ENCODE results near the gene MANEA. TPM values are rescaled to one million over a fixed set of nuclear protein-coding genes. Genes with fewer than 3 reads are reported as not detected.

The MANEA gene
- total and polyA plus RNA-seq, 2 of the 8 experiments (the other 6 are each of a cell fraction or from before 2014, with no cell fraction given): 2.8 to 10.4 TPM

GRCh38 chr6:95601133-95601532, 23.8 kb downstream of the MANEA start:
- 95% methylated on average over 3 of the region's 3 CpGs; no CpG with 5 or more reads in 1 of the 2 experiments for WGBS, 2 experiments (ENCODE audit: extremely low coverage in 1 of 2, insufficient coverage in 1 of 2, insufficient read length in 1 of 2, insufficient replicate concordance in 2 of 2, low coverage in 1 of 2, low lambda C conversion rate in 2 of 2, missing lambda C conversion rate in 1 of 2)
- no peaks in the 10 kb centered on the region for H3K23me2 ChIP-seq (ENCODE audit: low read depth, low read length)
- no peak overlapping the region for H2BK20ac ChIP-seq (ENCODE audit: low read length)
- H4K91ac ChIP-seq (replicated peaks; ENCODE audit: insufficient read length, low read length): no peak overlapping the region
- H3K27me3 ChIP-seq (replicated peaks in 1 of 4; ENCODE audit: control insufficient read depth in 3 of 4, extremely low read depth in 1 of 4, insufficient read depth in 3 of 4, low read length in 3 of 4): no peaks in the 10 kb centered on the region
- H3K36me3 ChIP-seq (ENCODE audit: control insufficient read depth in 2 of 4, insufficient read depth in 4 of 4, low read length in 3 of 4): no peaks in the 10 kb centered on the region
- no peak overlapping the region for H3K9ac ChIP-seq (replicated peaks in 1 of 4; ENCODE audit: extremely low read depth in 1 of 4, low read depth in 3 of 4, low read length in 3 of 4)
- ChIA-PET CTCF (ENCODE audit: partially characterized antibody) (no interaction called here), POLR2A (ENCODE audit: partially characterized antibody) (no interaction called here)
- no peaks in the 10 kb centered on the region for H3K79me1 ChIP-seq (ENCODE audit: low read depth, low read length)
- FAIRE-seq (no peak), DNase-seq (ENCODE audit: low read depth in 1 of 2, low spot score in 2 of 2) (no peak)
- H2AFZ ChIP-seq (ENCODE audit: low read length): no peak overlapping the region
- no peaks in the 10 kb centered on the region for H4K20me1 ChIP-seq (replicated peaks in 1 of 2; ENCODE audit: control insufficient read depth in 1 of 2, insufficient read depth in 2 of 2, low read length in 2 of 2)
- H3K18ac ChIP-seq (ENCODE audit: extremely low read depth, low read length): no peak overlapping the region
- TF ChIP-seq BRCA1 (IDR thresholded peaks at IDR 0.05; ENCODE audit: low read depth, low read length): no peak
- H3K14ac ChIP-seq (ENCODE audit: insufficient read length): no peak overlapping the region
- no peak overlapping the region for H3K23ac ChIP-seq (ENCODE audit: insufficient read length)
- H3K27ac ChIP-seq (ENCODE audit: low read depth, low read length): no peak overlapping the region
- no peak overlapping the region for H3K56ac ChIP-seq (replicated peaks; ENCODE audit: insufficient read length, low read depth, low read length)
- no peak overlapping the region for H3K4me3 ChIP-seq (ENCODE audit: extremely low read depth in 1 of 4, insufficient read depth in 2 of 4, low read depth in 3 of 4, low read length in 4 of 4)
- H2BK12ac ChIP-seq (ENCODE audit: low read depth, low read length): no peak overlapping the region
- H2BK15ac ChIP-seq (ENCODE audit: low read length): no peak overlapping the region
- H2BK120ac ChIP-seq (replicated peaks; ENCODE audit: low read depth, low read length): no peak overlapping the region
- H4K5ac ChIP-seq (ENCODE audit: insufficient read length, low read depth, low read length): no peak overlapping the region
- H2AK5ac ChIP-seq (ENCODE audit: low read depth, low read length): no peak overlapping the region
- H3K4ac ChIP-seq (replicated peaks; ENCODE audit: insufficient read length, low read depth, low read length): no peak overlapping the region
- H3K79me2 ChIP-seq (ENCODE audit: control insufficient read depth in 1 of 2, insufficient read depth in 2 of 2, low read length in 2 of 2): no peaks in the 10 kb centered on the region
- H4K8ac ChIP-seq (ENCODE audit: extremely low read depth, insufficient read depth, low read length): no peak overlapping the region
- H2BK5ac ChIP-seq (ENCODE audit: low read depth, low read length): no peak overlapping the region
- H3K4me1 ChIP-seq (replicated peaks in 1 of 4; ENCODE audit: control insufficient read depth in 3 of 4, insufficient read depth in 4 of 4, low read length in 3 of 4): no peaks in the 10 kb centered on the region
- H3K9me3 ChIP-seq (ENCODE audit: insufficient read depth in 2 of 2, low read depth in 1 of 2, low read length in 1 of 2): no peaks in the 10 kb centered on the region
- no peak overlapping the region for H3K4me2 ChIP-seq (ENCODE audit: insufficient read depth in 1 of 2, low read depth in 2 of 2, low read length in 2 of 2)
